ES-I3 (cell line): ENCODE measurements around the gene PTMS.
A peak's percentile ranks its signal among the peaks of the same experiment; 100 is the strongest.
"Not testable (repeated sequence)": the region's sequence is repeated elsewhere in the genome, so short reads cannot be mapped to it uniquely, and the experiment has no call there.

Source experiments
- H3K36me3 ChIP-seq: 2 replicates; pipeline ENCODE4 v1.6.1; 2013; ENCODE audit warnings: mild to moderate bottlenecking, low read length, control low read depth, moderate library complexity; ENCODE audit not compliant: insufficient read depth
- H3K4me1 ChIP-seq: 2 replicates; pipeline ENCODE4 v1.6.1; 2013; ENCODE audit warnings: mild to moderate bottlenecking, control low read depth, low read length; ENCODE audit not compliant: insufficient read depth
- H3K9ac ChIP-seq: 2 replicates; pipeline ENCODE4 v1.6.1; 2013; ENCODE audit warnings: low read depth, mild to moderate bottlenecking, low read length, moderate library complexity
- H3K9me3 ChIP-seq: 2 replicates; pipeline ENCODE4 v1.6.1; 2013; ENCODE audit warnings: mild to moderate bottlenecking, low read length, moderate library complexity; ENCODE audit not compliant: control insufficient read depth, insufficient read depth

PTMS gene

DNA sequence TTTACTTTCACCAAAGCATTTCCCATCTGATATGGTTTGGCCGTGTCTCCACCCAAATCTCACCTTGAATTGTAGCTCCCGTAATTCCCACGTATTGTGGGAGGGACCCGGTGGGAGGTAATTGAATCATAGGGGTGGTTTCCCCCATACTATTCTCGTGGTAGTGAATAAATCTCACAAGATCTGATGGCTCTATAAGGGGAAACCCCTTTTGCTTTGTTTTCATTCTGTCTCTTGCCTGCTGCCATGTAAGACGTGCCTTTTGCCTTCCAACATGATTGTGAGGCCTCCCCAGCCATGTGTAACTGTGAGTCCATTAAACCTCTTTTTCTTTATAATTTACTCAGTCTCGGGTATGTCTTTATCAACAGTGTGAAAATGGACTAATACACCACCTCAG, 22.9 kb upstream of the PTMS start:
- not testable (repeated sequence) for H3K36me3 ChIP-seq, H3K9ac ChIP-seq, H3K4me1 ChIP-seq, H3K9me3 ChIP-seq

DNA sequence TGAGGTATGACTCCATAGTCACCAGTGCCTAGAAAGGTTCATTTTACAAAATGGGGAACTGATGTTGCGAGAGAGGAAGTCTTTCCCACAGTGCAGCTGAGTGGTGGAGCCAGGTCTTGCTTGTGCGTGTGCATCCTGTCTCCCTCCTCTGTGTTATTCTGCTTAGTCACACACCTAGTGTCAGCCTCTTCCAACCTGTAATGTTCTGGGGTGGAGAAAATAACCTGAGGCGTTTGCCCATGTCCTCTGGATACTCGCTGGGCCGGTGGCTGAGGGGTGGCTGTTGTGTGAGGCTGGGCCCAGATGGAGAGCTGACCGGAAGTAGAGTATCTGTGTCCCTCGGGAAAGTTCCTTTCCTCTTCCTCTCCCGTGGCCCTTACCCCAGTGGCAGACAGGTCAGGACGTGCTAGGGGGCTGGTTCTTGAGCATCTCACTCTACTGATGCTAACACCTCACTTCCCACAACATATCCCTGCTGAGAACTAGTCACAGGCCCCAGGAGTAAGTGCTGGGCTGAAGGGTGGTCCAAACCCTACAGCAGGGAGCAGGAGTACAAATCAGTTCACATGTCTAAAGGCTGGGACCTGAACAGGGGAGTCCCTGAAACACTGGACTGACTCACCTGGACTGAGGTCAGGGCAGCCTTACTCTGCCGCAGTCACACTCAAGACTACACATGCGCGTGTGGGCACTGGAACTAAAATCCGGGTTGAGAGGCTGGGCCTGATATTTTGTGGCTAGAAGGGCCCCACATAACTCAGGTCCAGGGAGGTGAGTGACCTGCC, 20.2 kb upstream of the PTMS start:
- no peaks in the 10 kb centered on the region for H3K4me1 ChIP-seq
- no peak overlapping the region for H3K9ac ChIP-seq
- peaks cover 20% of the 10 kb centered on the region for H3K36me3 ChIP-seq
- no peaks in the 10 kb centered on the region for H3K9me3 ChIP-seq

DNA sequence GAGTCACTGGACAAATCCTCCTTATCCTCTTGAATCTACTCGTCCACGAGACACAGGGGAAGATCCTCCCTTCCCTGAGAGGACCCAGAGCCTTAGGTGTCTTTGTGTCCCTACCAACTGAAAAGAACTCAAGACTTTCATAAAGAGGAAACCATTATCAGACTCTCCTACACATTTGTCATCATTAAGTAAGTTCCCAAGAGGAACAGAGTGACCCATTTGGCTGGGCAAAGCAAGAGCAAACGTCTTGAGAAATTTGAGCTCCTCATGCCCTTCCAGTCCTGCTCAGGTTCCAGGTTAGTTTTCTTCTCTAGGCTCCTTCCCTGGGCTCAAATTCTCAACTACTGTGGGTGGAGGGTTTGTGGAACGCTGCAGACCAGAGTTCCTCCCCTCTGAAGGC, 18.9 kb upstream of the PTMS start:
- Histone ChIP-seq H3K9me3 (no peaks in the 10 kb centered on the region), H3K4me1 (peaks cover 5% of the 10 kb centered on the region; the same call in 1 of the 2 replicates), H3K9ac (no peak overlapping the region), H3K36me3 (peaks cover 30% of the 10 kb centered on the region)

DNA sequence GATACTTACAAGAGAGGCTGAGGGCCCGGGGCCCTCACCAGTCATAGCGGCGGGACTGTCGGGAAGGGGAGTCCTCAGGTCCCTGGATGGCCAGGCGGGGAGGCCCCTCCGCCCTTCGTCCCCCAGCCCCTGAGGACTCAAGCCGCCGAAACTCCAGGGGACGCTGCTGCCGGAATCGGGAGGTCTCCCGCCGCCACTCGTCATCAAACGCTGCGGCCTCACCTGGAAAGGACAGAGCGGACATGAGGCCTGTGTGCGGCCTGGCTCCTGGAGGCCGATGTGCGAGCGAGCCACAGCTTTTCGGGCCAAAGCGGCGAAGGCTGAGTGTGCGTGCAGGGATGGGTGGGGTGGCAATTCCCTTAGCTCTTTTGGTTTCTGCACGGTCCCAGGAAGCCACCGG, 17.4 kb upstream of the PTMS start:
- H3K36me3 ChIP-seq = peaks cover 30% of the 10 kb centered on the region
- H3K9me3 ChIP-seq = no peaks in the 10 kb centered on the region
- H3K9ac ChIP-seq = no peak overlapping the region
- H3K4me1 ChIP-seq = peaks cover 6% of the 10 kb centered on the region

DNA sequence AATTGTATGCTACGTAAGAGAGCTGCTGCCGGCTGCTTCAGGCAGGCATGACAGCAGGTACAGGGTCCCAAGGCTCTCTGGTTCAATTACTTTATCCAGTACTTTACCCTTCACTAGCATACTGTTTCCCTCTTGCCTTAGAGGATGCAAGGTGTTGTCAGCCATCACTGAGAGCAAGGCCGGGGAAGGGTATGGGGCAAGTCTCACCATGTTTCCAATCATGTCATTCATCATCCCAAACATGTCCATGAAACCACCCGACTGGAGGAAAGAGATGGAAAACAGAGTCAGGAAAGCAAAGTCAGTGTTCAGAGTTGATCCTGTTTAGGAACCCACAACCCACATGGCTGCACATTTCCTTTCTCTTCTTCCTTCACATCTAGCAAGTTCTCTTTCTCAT, 15.7 kb upstream of the PTMS start:
- no peak overlapping the region for H3K9ac ChIP-seq
- H3K36me3 ChIP-seq = peaks cover 30% of the 10 kb centered on the region
- peaks cover 13% of the 10 kb centered on the region for H3K4me1 ChIP-seq
- no peaks in the 10 kb centered on the region for H3K9me3 ChIP-seq

DNA sequence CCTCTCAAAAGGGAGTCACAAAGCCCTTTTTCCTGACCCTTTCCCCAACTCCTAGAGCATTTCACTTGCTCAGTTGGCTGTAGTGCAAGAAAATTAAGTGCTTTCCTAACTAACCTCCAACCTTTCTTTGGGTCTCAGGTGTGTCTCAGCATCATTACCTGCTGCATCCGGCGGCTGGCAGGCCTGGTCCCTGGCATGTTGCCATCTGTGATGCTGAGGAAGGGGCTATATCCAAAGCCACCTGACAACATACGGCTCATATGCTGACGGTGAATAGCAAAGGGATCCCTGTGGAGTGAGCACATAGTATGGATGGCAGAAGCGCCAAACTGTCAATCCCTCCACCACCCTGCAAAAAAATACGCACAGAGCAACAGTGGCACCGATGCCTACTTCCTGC, 14.4 kb upstream of the PTMS start:
- Histone ChIP-seq H3K4me1 (peaks cover 13% of the 10 kb centered on the region), H3K9me3 (no peaks in the 10 kb centered on the region), H3K9ac (peak overlapping the region; percentile 96; the same call in 1 of the 2 replicates), H3K36me3 (peaks cover 30% of the 10 kb centered on the region)

DNA sequence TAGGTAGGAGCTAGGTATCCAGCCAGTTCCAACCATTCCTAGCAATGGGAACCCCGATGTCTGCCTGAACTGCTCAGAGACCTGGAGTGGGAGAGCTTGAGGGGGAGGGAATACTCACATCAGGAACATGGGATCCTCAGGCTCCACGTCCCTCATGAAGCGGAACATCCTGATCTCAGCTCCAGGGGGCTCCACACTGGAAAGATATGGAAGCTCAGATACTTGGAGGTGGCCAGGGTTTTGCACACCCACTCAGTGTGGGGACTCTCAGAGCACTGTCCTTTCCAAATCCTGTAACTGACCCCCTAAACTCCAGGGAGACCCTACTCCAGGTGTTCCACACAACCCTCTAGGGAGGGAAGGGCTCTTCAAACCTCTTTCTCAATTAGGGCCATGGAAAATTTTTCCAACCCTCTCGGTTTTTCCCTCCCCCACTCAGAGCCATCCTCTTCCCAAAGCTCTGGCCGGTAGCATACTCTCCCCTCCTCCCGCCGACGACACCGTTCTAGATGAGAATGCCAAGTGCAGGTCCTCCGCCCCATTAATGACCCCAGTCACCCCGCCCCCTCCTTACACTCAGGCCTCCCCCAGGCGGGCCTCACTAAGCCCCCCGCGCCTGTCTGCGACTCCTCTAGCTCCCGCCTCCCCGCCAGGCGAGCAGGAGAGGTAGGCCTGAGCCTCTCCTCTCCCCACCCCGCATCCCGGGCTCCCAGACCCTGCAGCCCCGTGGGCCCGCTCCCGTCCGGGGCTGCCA, 13.8 kb upstream of the PTMS start:
- Histone ChIP-seq H3K9ac (peak overlapping the region; percentile 96), H3K4me1 (peaks cover 14% of the 10 kb centered on the region), H3K9me3 (no peaks in the 10 kb centered on the region), H3K36me3 (peaks cover 30% of the 10 kb centered on the region)

DNA sequence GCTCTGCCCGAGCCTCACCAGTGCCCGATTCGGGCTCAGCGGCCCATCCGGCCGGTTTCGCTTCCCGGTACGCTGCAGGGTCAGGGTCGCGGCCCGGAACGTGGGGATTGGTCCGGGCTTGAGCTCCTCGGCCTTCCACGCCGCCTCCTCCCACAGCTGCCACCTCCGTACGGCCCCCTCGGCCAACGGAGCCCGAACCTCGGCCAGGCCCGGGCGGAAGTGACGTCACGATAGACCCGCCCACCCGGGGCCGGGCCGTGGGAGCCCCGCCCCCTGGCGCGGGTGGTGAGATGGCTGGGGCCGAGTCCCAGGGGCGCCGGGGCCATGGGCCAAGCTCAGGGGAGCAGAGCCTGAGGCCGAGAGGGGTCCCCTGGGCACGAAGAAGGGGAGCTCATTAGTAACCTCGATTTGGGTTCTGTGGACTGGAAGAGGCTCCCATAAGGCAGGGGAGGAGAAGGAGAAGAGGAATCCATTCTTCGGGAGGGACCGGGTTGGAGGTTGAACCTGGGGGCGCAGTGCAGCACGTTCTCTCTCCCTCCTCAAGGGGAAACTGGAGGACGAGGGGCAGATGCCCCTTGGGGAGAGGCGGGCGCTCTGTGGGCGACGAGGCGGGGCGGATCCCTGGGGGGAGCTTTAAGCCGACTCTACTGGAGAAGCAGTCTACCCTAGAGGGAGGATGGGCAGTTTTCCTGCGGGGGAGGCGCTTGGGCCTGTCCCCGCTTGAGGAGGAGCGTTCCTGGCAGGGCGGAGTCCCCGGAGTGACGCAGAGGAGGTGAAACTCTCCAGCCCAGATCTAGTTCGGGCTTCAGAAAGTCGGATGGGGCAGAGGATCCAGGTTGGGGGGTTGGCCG, 13.0 kb upstream of the PTMS start, which contains the start of gene MLF2:
MLF2 (minus strand) TSS at position 221 of the 851 bp plus-strand sequence. CDS start 807 bp downstream, outside the sequence.
- H3K9ac ChIP-seq = peak within 1 kb of the TSS; percentile 96
- H3K36me3 ChIP-seq = peaks cover 28% of the 10 kb centered on the region
- no peaks in the 10 kb centered on the region for H3K9me3 ChIP-seq
- H3K4me1 ChIP-seq = peaks cover 16% of the 10 kb centered on the region

DNA sequence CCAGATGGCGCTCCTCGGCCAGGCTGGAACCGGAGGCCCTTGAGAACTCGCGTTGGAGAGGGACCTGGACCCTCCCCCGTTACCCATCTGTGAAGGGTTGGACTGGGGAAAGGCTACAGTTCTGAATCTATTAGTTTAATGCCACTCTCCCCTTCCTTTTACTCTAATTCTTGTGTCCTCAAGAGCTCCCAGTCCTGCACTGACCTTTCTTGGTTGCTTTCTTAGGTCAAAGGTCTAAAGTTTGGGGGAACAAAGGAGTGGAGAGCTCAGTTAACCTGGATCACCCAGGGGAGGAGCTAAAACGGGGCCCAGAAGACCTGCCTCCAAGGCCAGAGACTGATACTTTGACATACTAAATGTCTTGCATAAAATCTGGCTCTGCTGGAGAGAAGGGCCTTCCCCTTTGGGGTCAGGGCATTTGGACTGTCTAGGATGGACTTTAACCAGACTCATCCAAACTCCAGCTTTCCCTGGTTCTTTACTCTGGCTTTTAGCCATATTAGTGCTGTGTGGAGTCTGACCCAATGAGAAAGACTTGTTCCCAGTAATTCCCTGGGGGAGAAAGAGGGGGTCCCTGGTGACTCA, 12.3 kb upstream of the PTMS start:
- H3K9ac ChIP-seq = no peak overlapping the region
- H3K4me1 ChIP-seq = peaks cover 19% of the 10 kb centered on the region
- H3K36me3 ChIP-seq = peaks cover 23% of the 10 kb centered on the region
- no peaks in the 10 kb centered on the region for H3K9me3 ChIP-seq

DNA sequence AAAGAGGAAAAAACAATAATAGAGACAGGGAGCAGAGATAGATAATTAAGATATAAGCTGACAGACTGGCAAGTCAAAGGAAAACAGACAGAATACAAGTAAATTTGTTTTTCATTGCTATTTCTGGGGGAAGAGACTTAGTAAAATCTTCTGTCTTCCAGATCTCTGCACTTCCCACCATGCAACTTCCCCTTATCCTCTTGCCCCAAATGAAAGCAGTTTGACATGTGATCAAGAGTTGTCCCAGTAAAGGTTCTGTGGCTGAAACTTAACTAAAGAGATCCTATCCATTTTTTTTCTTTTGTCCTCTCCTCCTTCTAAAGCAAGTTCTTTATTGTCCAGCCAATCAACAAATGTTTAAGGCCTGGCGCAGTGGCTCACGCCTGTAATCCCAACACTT, 11.8 kb upstream of the PTMS start:
- H3K9me3 ChIP-seq = no peaks in the 10 kb centered on the region
- H3K4me1 ChIP-seq = peaks cover 20% of the 10 kb centered on the region
- H3K9ac ChIP-seq = no peak overlapping the region
- peaks cover 20% of the 10 kb centered on the region for H3K36me3 ChIP-seq

DNA sequence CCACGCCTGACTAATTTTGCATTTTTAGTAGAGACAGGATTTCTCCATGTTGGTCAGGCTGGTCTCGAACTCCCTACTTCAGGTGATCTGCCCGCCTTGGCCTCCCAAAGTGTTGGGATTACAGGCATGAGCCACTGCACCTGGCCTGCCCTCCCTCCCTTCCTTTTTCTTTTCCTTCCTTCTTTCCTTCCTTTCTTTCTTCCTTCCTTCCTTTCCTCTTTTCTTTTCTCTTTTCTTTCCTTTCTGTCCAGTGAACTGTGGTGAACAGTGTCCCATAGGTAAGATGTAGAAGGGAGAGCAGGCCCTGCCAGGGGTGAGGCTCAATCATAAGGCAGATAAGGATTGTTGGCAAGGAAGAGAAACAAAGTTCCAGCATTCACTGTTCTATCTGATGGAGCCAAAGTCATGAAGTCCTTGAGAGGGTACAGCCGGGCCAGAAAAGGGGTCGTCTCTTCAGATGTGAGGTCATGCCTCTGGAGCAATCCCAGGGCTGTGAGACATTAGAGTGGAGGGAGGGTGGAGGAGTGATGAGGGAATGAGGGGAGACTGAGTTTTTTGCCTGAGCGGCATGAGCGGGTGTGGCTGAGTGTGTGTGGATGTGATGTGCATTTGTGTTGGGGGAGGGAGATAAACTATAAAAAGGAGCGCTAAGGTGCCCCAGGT, 9.0 kb upstream of the PTMS start:
- Histone ChIP-seq H3K9ac (no peak overlapping the region), H3K9me3 (no peaks in the 10 kb centered on the region), H3K36me3 (no peaks in the 10 kb centered on the region), H3K4me1 (peaks cover 15% of the 10 kb centered on the region)

DNA sequence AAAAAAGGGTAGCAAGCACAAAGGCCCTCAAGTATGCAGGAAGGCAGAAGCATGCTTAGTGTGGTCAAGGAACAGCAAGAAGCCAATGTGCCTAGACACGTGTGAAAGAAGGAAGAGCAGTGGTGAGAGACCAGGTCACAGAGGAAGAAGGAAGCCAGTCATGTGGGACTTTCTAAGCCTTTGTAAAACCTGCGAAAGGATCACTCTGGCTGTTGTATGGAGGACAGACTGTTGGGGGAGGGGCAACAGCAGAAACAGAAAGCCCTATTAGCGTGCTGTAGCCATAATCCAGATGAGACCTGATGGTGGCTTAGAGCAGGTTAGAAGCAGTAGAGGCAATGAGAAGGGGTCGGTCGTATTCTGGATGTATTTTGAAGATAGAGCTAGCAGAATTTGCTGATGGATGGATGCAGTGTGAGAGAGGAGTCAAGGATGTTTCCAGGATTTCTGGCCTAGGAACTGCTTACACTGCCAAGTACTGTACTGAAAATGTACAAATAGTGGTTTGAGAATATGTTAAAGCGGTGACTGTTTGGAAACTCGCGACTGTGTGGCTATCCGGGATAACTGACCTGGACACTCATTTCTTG, 7.6 kb upstream of the PTMS start:
- Histone ChIP-seq H3K4me1 (peaks cover 20% of the 10 kb centered on the region), H3K36me3 (no peaks in the 10 kb centered on the region), H3K9me3 (no peaks in the 10 kb centered on the region), H3K9ac (no peak overlapping the region)

DNA sequence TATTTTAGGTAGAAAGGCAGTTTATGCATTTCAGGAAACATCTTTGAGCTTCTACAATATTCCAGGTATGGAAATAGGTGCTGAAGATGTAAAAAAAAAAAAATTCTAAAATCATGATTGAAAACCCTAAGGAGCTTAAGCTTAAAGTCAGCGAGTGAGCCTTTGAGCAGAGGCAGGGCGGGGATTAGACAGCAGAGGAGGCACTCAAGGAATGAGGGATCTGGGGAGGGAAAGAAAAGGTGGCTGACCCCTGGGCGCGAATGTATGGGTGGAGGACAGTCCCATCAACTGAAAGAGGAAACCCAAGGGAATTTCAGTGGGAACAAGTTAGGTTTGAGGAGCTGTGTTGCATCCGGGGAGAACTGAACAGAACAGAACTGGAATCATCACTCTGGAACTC, 6.4 kb upstream of the PTMS start:
- no peaks in the 10 kb centered on the region for H3K36me3 ChIP-seq
- H3K9ac ChIP-seq = no peak overlapping the region
- peaks cover 17% of the 10 kb centered on the region for H3K4me1 ChIP-seq
- H3K9me3 ChIP-seq = no peaks in the 10 kb centered on the region
